ENCODE data around the gene SHANK3. TPM values are rescaled to one million over a fixed set of nuclear protein-coding genes. Genes with fewer than 3 reads are reported as not detected.

Gene SHANK3
- polyA plus RNA-seq = not detected

GRCh38 chr22:50672471-50673230 lies at the start of gene SHANK3:
Gene SHANK3, plus strand, starts transcription at chr22:50672823.
- Mint-ChIP-seq H3K4me1 (peaks cover 0 to 18% of the 10 kb centered on the region in 2 donors), H3K27ac (no peak within 1 kb of the TSS), H3K9me3 (peaks cover 0 to 4% (median 0%) of the 10 kb centered on the region in 6 donors), H3K4me3 (peak within 1 kb of the TSS; percentile 42 to 65 (median 46)), H3K36me3 (peaks cover 0 to 3% (median 0%) of the 10 kb centered on the region in 3 donors), H3K27me3 (ENCODE audit: low read depth in 3 of 3) (peaks cover 15 to 53% (median 18%) of the 10 kb centered on the region in 3 donors)
- DNase-seq = no peak

GRCh38 chr22:50624347-50625130 lies 48.1 kb upstream of the SHANK3 start:
- H3K36me3 Mint-ChIP-seq = no peaks in the 10 kb centered on the region
- peaks cover 11 to 21% (median 14%) of the 10 kb centered on the region in 3 donors for H3K27me3 Mint-ChIP-seq (ENCODE audit: low read depth in 3 of 3)
- no peak overlapping the region for H3K4me3 Mint-ChIP-seq
- no peak overlapping the region for H3K27ac Mint-ChIP-seq
- DNase-seq = no peak
- H3K4me1 Mint-ChIP-seq = peaks cover 47 to 49% of the 10 kb centered on the region in 2 donors
- peaks cover 0 to 2% (median 0%) of the 10 kb centered on the region in 6 donors for H3K9me3 Mint-ChIP-seq

- Mint-ChIP-seq H3K36me3 (no peaks in the 10 kb centered on the region), H3K9me3 (no peaks in the 10 kb centered on the region), H3K27ac (peak overlapping the region in 1 of 6 donors; percentile 57), H3K4me3 (no peak overlapping the region), H3K27me3 (ENCODE audit: low read depth in 3 of 3) (peaks cover 14 to 21% (median 15%) of the 10 kb centered on the region in 3 donors), H3K4me1 (peaks cover 47 to 48% of the 10 kb centered on the region in 2 donors)
- DNase-seq = no peak
Observed at GRCh38 chr22:50625131-50625567, 47.5 kb upstream of the SHANK3 start.

GRCh38 chr22:50625568-50626313 lies 46.9 kb upstream of the SHANK3 start:
- no peak for DNase-seq
- H3K27me3 Mint-ChIP-seq (ENCODE audit: low read depth in 3 of 3) = peaks cover 9 to 15% (median 15%) of the 10 kb centered on the region in 3 donors
- H3K4me3 Mint-ChIP-seq = no peak overlapping the region
- no peaks in the 10 kb centered on the region for H3K36me3 Mint-ChIP-seq
- H3K4me1 Mint-ChIP-seq = peaks cover 43 to 44% of the 10 kb centered on the region in 2 donors
- no peaks in the 10 kb centered on the region for H3K9me3 Mint-ChIP-seq
- no peak overlapping the region for H3K27ac Mint-ChIP-seq

GRCh38 chr22:50626314-50626849 lies 46.2 kb upstream of the SHANK3 start:
- Mint-ChIP-seq H3K4me1 (peaks cover 37% of the 10 kb centered on the region in 2 donors), H3K36me3 (no peaks in the 10 kb centered on the region), H3K27me3 (ENCODE audit: low read depth in 3 of 3) (peaks cover 9 to 15% (median 15%) of the 10 kb centered on the region in 3 donors), H3K9me3 (no peaks in the 10 kb centered on the region), H3K27ac (peak overlapping the region in 5 of 6 donors; percentile 39 to 79 (median 62)), H3K4me3 (peak overlapping the region; percentile 35 to 73 (median 50))
- DNase-seq = no peak

- H3K27ac Mint-ChIP-seq = peak overlapping the region in 5 of 6 donors; percentile 39 to 84 (median 64)
- no peaks in the 10 kb centered on the region for H3K36me3 Mint-ChIP-seq
- H3K9me3 Mint-ChIP-seq = no peaks in the 10 kb centered on the region
- DNase-seq = no peak
- H3K4me1 Mint-ChIP-seq = peaks cover 30 to 31% of the 10 kb centered on the region in 2 donors
- peak overlapping the region; percentile 65 to 76 (median 70) for H3K4me3 Mint-ChIP-seq
- peaks cover 9 to 15% (median 15%) of the 10 kb centered on the region in 3 donors for H3K27me3 Mint-ChIP-seq (ENCODE audit: low read depth in 3 of 3)
Observed at GRCh38 chr22:50626850-50627641, 45.6 kb upstream of the SHANK3 start.

GRCh38 chr22:50627642-50628542 lies 44.7 kb upstream of the SHANK3 start, which contains the start of gene ARSA:
Gene ARSA, minus strand, starts transcription at chr22:50628152. Its CDS starts 373 bp downstream, at chr22:50627779.
- peaks cover 22 to 23% of the 10 kb centered on the region in 2 donors for H3K4me1 Mint-ChIP-seq
- no peaks in the 10 kb centered on the region for H3K36me3 Mint-ChIP-seq

GRCh38 chr22:50628543-50629134 lies 44.0 kb upstream of the SHANK3 start:
- Mint-ChIP-seq H3K27ac (peak overlapping the region; percentile 92 to 96 (median 94)), H3K4me1 (peaks cover 22 to 23% of the 10 kb centered on the region in 2 donors), H3K4me3 (peak overlapping the region; percentile 68 to 88 (median 78)), H3K27me3 (ENCODE audit: low read depth in 3 of 3) (peaks cover 9 to 15% (median 12%) of the 10 kb centered on the region in 3 donors), H3K36me3 (no peaks in the 10 kb centered on the region), H3K9me3 (no peaks in the 10 kb centered on the region)
- peak; percentile 81 to 88 (median 85) for DNase-seq

More at GRCh38 chr22:50627642-50628542, 44.7 kb upstream of the SHANK3 start, which contains the start of gene ARSA:
- H3K4me3 Mint-ChIP-seq = peak within 1 kb of the TSS; percentile 68 to 88 (median 78)
- peak within 1 kb of the TSS; percentile 92 to 96 (median 94) for H3K27ac Mint-ChIP-seq
- DNase-seq = peak; percentile 81 to 87 (median 85)
- peaks cover 9 to 15% (median 15%) of the 10 kb centered on the region in 3 donors for H3K27me3 Mint-ChIP-seq (ENCODE audit: low read depth in 3 of 3)
- no peaks in the 10 kb centered on the region for H3K9me3 Mint-ChIP-seq

GRCh38 chr22:50630376-50630775 lies 42.2 kb upstream of the SHANK3 start:
- peak overlapping the region in 4 of 6 donors; percentile 74 to 93 (median 82) for H3K27ac Mint-ChIP-seq
- no peaks in the 10 kb centered on the region for H3K36me3 Mint-ChIP-seq
- H3K9me3 Mint-ChIP-seq = no peaks in the 10 kb centered on the region
- DNase-seq = no peak
- peaks cover 20 to 22% of the 10 kb centered on the region in 2 donors for H3K4me1 Mint-ChIP-seq
- no peak overlapping the region for H3K4me3 Mint-ChIP-seq
- peaks cover 9 to 15% (median 12%) of the 10 kb centered on the region in 3 donors for H3K27me3 Mint-ChIP-seq (ENCODE audit: low read depth in 3 of 3)

- Mint-ChIP-seq H3K4me3 (no peak overlapping the region), H3K4me1 (peaks cover 16 to 22% of the 10 kb centered on the region in 2 donors), H3K27me3 (ENCODE audit: low read depth in 3 of 3) (peaks cover 9 to 13% (median 12%) of the 10 kb centered on the region in 3 donors), H3K36me3 (no peaks in the 10 kb centered on the region), H3K27ac (no peak overlapping the region), H3K9me3 (no peaks in the 10 kb centered on the region)
- DNase-seq = no peak
Observed at GRCh38 chr22:50633086-50633485, 39.5 kb upstream of the SHANK3 start.

GRCh38 chr22:50633771-50634170 lies 38.9 kb upstream of the SHANK3 start:
- H3K4me1 Mint-ChIP-seq = peaks cover 11 to 16% of the 10 kb centered on the region in 2 donors
- no peaks in the 10 kb centered on the region for H3K36me3 Mint-ChIP-seq
- no peaks in the 10 kb centered on the region for H3K9me3 Mint-ChIP-seq
- H3K4me3 Mint-ChIP-seq = no peak overlapping the region
- H3K27ac Mint-ChIP-seq = no peak overlapping the region
- DNase-seq = no peak
- H3K27me3 Mint-ChIP-seq (ENCODE audit: low read depth in 3 of 3) = peaks cover 3 to 6% (median 6%) of the 10 kb centered on the region in 3 donors
